Loucy (cell line): ENCODE data around the gene RHCG.

ENCODE experiments used
- H2AFZ ChIP-seq: fragments of 200-600 bp; sonication (generic); 2 replicates; pipeline ENCODE4 v1.6.0; 2016; ENCODE audit warnings: antibody characterized with exemption, mild to moderate bottlenecking, low read length, moderate library complexity
- H3F3A ChIP-seq: fragments of 200-600 bp; 2 replicates; pipeline ENCODE4 v1.6.0; 2016; ENCODE audit warnings: antibody characterized with exemption, low read depth, mild to moderate bottlenecking
- H3K27me3 ChIP-seq: fragments of 200-600 bp; sonication (generic); 2 replicates; pipeline ENCODE4 v1.6.1; 2014; ENCODE audit warnings: low read length, mild to moderate bottlenecking; ENCODE audit not compliant: insufficient read depth, poor library complexity, severe bottlenecking
- H3K36me3 ChIP-seq: fragments of 200-600 bp; sonication (generic); 2 replicates; pipeline ENCODE4 v1.6.1; 2016; ENCODE audit warnings: low read length; ENCODE audit not compliant: insufficient read depth
- H3K4me1 ChIP-seq: fragments of 200-600 bp; sonication (generic); 2 replicates; pipeline ENCODE4 v1.5.1; 2014; ENCODE audit warnings: low read length, mild to moderate bottlenecking; ENCODE audit not compliant: insufficient read depth, poor library complexity, severe bottlenecking
- H3K4me2 ChIP-seq: fragments of 200-600 bp; sonication (generic); 2 replicates; pipeline ENCODE4 v1.6.0; 2014; ENCODE audit warnings: antibody characterized with exemption, low read length, low read depth, mild to moderate bottlenecking; ENCODE audit not compliant: poor library complexity, severe bottlenecking
- H3K4me3 ChIP-seq: fragments of 200-600 bp; sonication (generic); 2 replicates; pipeline ENCODE4 v1.5.1; 2014; ENCODE audit warnings: low read length, mild to moderate bottlenecking, mixed read lengths; ENCODE audit not compliant: poor library complexity, severe bottlenecking
- H3K79me2 ChIP-seq: fragments of 200-600 bp; sonication (generic); 2 replicates; pipeline ENCODE4 v1.6.1; 2014; ENCODE audit warnings: low read length; ENCODE audit not compliant: insufficient read depth
- H3K9ac ChIP-seq: fragments of 200-600 bp; sonication (generic); 2 replicates; pipeline ENCODE4 v1.6.0; 2014; ENCODE audit warnings: mild to moderate bottlenecking, low read depth, low read length, moderate library complexity; ENCODE audit not compliant: poor library complexity, severe bottlenecking
- H3K9me2 ChIP-seq: fragments of 200-600 bp; sonication (generic); replicated peaks from 2 replicates; pipeline ENCODE4 v1.6.1; 2016; ENCODE audit warnings: low read depth, low read length, mixed read lengths
- H3K9me3 ChIP-seq: fragments of 200-600 bp; sonication (generic); 2 replicates; pipeline ENCODE4 v1.6.1; 2014; ENCODE audit warnings: mild to moderate bottlenecking, antibody characterized with exemption, low read length, low read depth; ENCODE audit not compliant: insufficient read depth
- H4K20me1 ChIP-seq: fragments of 200-600 bp; sonication (generic); 2 replicates; pipeline ENCODE4 v1.6.0; 2014; ENCODE audit warnings: antibody characterized with exemption, low read length, mild to moderate bottlenecking; ENCODE audit not compliant: insufficient read depth, poor library complexity, severe bottlenecking
- EZH2phosphoT487 ChIP-seq: fragments of 200-600 bp; IDR thresholded peaks from 2 replicates; pipeline ENCODE4 v1.6.1; 2018; ENCODE audit warnings: antibody characterized with exemption, mild to moderate bottlenecking, moderate library complexity, borderline replicate concordance
- TF ChIP-seq, protein P1 (sequence below): fragments of 200-600 bp; sonication (generic); conservative IDR thresholded peaks from 2 replicates; pipeline ENCODE4 v1.5.1; 2014; ENCODE audit warnings: mild to moderate bottlenecking, antibody characterized with exemption, low read length

The RHCG gene

DNA sequence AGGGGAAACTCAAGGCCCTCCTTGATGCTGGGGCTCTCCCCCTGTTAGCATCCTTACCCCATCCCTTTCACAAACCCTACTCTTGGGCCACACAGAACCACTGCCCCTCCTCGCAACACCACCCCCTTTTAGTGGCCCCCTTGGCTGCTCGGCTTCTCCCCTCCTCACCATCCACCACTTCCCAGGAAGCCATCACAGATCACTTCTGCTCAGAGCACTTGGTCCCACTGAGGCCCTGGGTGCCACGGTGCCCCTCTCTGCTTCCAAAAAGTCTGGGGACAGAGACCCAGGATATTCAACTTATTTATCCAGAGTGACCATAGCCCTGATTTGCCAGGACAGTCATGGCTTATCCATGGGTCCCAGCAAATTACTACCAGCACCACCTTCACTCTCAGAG, 2.4 kb downstream of the RHCG start:
- TF ChIP-seq EZH2phosphoT487 = no peak
- TF ChIP-seq, protein P1, sequence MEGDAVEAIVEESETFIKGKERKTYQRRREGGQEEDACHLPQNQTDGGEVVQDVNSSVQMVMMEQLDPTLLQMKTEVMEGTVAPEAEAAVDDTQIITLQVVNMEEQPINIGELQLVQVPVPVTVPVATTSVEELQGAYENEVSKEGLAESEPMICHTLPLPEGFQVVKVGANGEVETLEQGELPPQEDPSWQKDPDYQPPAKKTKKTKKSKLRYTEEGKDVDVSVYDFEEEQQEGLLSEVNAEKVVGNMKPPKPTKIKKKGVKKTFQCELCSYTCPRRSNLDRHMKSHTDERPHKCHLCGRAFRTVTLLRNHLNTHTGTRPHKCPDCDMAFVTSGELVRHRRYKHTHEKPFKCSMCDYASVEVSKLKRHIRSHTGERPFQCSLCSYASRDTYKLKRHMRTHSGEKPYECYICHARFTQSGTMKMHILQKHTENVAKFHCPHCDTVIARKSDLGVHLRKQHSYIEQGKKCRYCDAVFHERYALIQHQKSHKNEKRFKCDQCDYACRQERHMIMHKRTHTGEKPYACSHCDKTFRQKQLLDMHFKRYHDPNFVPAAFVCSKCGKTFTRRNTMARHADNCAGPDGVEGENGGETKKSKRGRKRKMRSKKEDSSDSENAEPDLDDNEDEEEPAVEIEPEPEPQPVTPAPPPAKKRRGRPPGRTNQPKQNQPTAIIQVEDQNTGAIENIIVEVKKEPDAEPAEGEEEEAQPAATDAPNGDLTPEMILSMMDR = no peak
- H3F3A ChIP-seq = no peaks in the 10 kb centered on the region
- no peaks in the 10 kb centered on the region for H3K27me3 ChIP-seq

DNA sequence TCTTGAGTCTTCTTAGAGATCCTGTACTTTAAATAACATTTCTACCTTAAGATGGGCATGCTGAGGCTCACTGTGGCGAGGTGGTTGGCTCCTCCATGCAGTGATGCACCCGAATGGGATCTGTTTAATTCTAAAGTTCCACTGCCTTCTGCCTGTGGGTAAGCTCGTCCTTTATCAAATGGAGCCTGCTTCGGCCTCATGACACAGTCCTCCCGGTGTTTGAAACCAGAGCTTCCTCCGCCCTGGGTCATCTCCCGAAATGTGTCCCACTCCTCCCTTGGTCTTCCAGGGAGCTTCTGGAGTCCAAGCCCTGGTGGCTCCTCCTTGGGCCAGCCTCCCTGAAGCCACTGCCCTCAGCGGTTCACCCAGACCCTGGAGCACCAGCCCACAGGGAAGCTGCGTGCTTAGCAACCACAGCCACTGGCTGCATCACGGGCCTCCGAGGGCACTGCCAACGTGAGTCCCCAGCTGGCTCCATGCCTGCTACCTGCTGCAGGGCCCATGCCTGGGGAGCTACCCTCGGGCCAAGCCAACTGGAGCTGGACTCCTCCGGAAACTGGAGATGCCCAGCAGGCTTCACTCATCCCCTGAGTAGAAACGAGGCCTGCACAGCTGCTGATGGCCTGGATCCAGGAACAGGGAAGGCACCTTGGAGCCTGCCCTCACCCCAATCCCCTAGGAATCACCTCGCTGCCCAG, 3.3 kb downstream of the RHCG start:
- Histone ChIP-seq H3K27me3 (no peaks in the 10 kb centered on the region), H3K4me2 (no peak overlapping the region), H3K79me2 (no peaks in the 10 kb centered on the region), H3K9me3 (no peaks in the 10 kb centered on the region), H3K4me3 (no peak overlapping the region), H3K9me2 (no peaks in the 10 kb centered on the region), H3K4me1 (no peaks in the 10 kb centered on the region), H4K20me1 (no peaks in the 10 kb centered on the region), H2AFZ (no peak overlapping the region), H3K36me3 (no peaks in the 10 kb centered on the region), H3K9ac (no peak overlapping the region), H3F3A (no peaks in the 10 kb centered on the region)
- TF ChIP-seq EZH2phosphoT487 = no peak
- TF ChIP-seq, protein P1 = no peak

More for the DNA sequence above, 2.4 kb downstream of the RHCG start:
- Histone ChIP-seq H3K4me1 (no peaks in the 10 kb centered on the region), H3K9me3 (no peaks in the 10 kb centered on the region), H3K36me3 (no peaks in the 10 kb centered on the region), H3K9me2 (no peaks in the 10 kb centered on the region), H2AFZ (no peak overlapping the region), H3K79me2 (no peaks in the 10 kb centered on the region), H3K4me3 (no peak overlapping the region), H3K9ac (no peak overlapping the region), H4K20me1 (no peaks in the 10 kb centered on the region), H3K4me2 (no peak overlapping the region)

DNA sequence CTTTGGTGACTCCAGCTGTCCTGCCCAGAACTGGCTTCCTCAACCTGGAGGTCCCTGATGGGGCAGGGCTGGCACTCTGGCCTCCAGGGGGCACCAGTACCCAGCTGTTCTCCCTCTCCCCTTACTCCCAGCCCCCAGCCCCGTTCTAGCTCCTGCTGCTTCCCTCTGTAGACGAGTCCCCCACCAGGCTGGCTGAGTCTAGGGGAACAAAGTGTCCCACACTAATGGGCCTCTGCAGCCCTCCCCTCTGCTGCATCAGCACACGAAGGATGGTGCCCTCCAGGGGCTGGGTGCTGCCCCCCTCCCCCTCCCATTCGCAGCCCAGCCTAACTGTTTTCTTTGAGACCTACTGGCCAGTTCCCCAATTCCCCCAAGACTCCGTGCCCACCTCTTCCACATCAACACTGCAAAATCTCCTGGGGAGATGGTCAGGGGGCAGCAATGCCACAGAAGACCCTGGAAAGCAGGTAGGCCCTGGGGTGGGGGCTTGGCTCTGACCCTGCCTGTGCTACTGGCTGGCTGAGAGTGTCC, 4.2 kb downstream of the RHCG start:
- Histone ChIP-seq H3K9ac (no peak overlapping the region), H4K20me1 (no peaks in the 10 kb centered on the region), H3K36me3 (no peaks in the 10 kb centered on the region), H2AFZ (no peak overlapping the region), H3K4me2 (no peak overlapping the region), H3K4me1 (no peaks in the 10 kb centered on the region), H3K9me3 (no peaks in the 10 kb centered on the region), H3K79me2 (no peaks in the 10 kb centered on the region), H3F3A (no peaks in the 10 kb centered on the region), H3K27me3 (no peaks in the 10 kb centered on the region), H3K4me3 (no peak overlapping the region), H3K9me2 (no peaks in the 10 kb centered on the region)
- TF ChIP-seq EZH2phosphoT487 = no peak
- TF ChIP-seq, protein P1 = peak; percentile 77
